Upper lobe of right lung (tissue), 1 donor: ENCODE results near the gene SEPTIN1. TPM values are rescaled to one million over a fixed set of nuclear protein-coding genes. Genes with fewer than 3 reads are reported as not detected.

Experiments used
- ATAC-seq: fragments of 200-7000 bp; cut with Tn5 transposase; one replicate; pipeline ENCODE4 v1.9.1; 2020; ENCODE audit warnings: mild to moderate bottlenecking, moderate library complexity
- DNase-seq: peaks from one replicate; pipeline ENCODE4 v3.0.0-alpha.2; 2020
- H3K27ac ChIP-seq: fragments of 200-600 bp; one replicate; pipeline ENCODE4 v1.8.0; 2022
- H3K27me3 ChIP-seq: fragments of 200-600 bp; one replicate; pipeline ENCODE4 v1.8.0; 2022; ENCODE audit warnings: mild to moderate bottlenecking
- H3K36me3 ChIP-seq: fragments of 200-600 bp; one replicate; pipeline ENCODE4 v1.8.0; 2022
- H3K4me1 ChIP-seq: fragments of 200-600 bp; one replicate; pipeline ENCODE4 v1.8.0; 2022
- H3K4me3 ChIP-seq: fragments of 200-600 bp; one replicate; pipeline ENCODE4 v1.8.0; 2022; ENCODE audit warnings: mild to moderate bottlenecking
- H3K9me3 ChIP-seq: fragments of 200-600 bp; one replicate; pipeline ENCODE4 v1.8.0; 2022
- CTCF ChIP-seq: fragments of 200-600 bp; IDR thresholded peaks from one replicate; pipeline ENCODE4 v1.8.0; 2022; ENCODE audit warnings: antibody characterized with exemption
- intact Hi-C: fragments of 100-400 bp; cut with DNase I; formaldehyde crosslinking; loops from one replicate; pipeline ENCODE4 v1.11.0; 2022
- total RNA-seq: library from RNA; stranded (reverse); fragmentation: NEBNext Ultra II Directional; extraction: Animal tissue kit (Norgen Biotek cat#: 25700); gene quantifications from one replicate; pipeline ENCODE4 v1.2.1, GENCODE V29; 2021
- donor health status: DM: no; HTN: yes; CAD: no; lungs with severe emphysema.

Gene SEPTIN1
- total RNA-seq, 1 donor from 2014 or later: 8.6 TPM

- no peaks in the 10 kb centered on the region for H3K9me3 ChIP-seq
- ATAC-seq: no peak
- no peaks in the 10 kb centered on the region for H3K27me3 ChIP-seq
- H3K36me3 ChIP-seq: peaks cover 31% of the 10 kb centered on the region
- no peak for TF ChIP-seq CTCF
- H3K4me1 ChIP-seq: peaks cover 29% of the 10 kb centered on the region
- no peak overlapping the region for H3K27ac ChIP-seq
- DNase-seq: no peak
- peak overlapping the region; percentile 67 for H3K4me3 ChIP-seq
- intact Hi-C loops: no loop called here
These were observed 14.9 kb downstream of the SEPTIN1 start for GRCh38 chr16:30367349-30368009.

GRCh38 chr16:30366511-30366910 lies 15.8 kb downstream of the SEPTIN1 start:
- Histone ChIP-seq H3K27ac (no peak overlapping the region), H3K4me1 (peaks cover 28% of the 10 kb centered on the region), H3K27me3 (no peaks in the 10 kb centered on the region), H3K9me3 (no peaks in the 10 kb centered on the region), H3K4me3 (no peak overlapping the region), H3K36me3 (peaks cover 37% of the 10 kb centered on the region)
- intact Hi-C loops: no loop called here
- ATAC-seq (no peak), DNase-seq (no peak)
- no peak for TF ChIP-seq CTCF

DNA sequence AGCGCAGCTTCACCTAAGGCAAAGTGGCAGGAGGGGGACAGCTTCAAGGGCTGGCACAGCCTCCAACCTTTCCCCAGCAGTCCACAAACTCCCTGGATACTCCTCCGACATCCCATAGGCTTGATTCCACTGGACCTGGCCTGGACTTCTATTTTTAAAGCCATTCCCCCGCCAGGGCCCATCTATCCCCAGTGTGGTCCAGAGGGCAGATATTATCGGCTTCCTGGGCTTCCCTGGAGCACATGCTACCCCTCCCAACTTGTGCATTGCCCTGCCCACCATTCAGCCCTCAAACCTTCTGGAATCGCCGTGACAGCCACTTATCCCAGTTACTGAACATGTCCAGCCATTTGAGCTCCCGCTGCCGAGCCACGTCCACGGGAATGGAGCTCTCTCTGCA lies 17.2 kb downstream of the SEPTIN1 start:
- Histone ChIP-seq H3K9me3 (no peaks in the 10 kb centered on the region), H3K27me3 (no peaks in the 10 kb centered on the region), H3K4me1 (peaks cover 23% of the 10 kb centered on the region), H3K27ac (no peak overlapping the region), H3K4me3 (no peak overlapping the region), H3K36me3 (peaks cover 47% of the 10 kb centered on the region)
- DNase-seq: no peak
- intact Hi-C loops: no loop called here
- ATAC-seq: no peak
- TF ChIP-seq CTCF: no peak

- peaks cover 10% of the 10 kb centered on the region for H3K4me1 ChIP-seq
- H3K27me3 ChIP-seq: no peaks in the 10 kb centered on the region
- peaks cover 78% of the 10 kb centered on the region for H3K36me3 ChIP-seq
- DNase-seq: no peak
- intact Hi-C loops: no loop called here
- ATAC-seq: no peak
- no peak overlapping the region for H3K4me3 ChIP-seq
- no peak overlapping the region for H3K27ac ChIP-seq
- no peaks in the 10 kb centered on the region for H3K9me3 ChIP-seq
- no peak for TF ChIP-seq CTCF
These were observed 21.2 kb downstream of the SEPTIN1 start for GRCh38 chr16:30361180-30361579.

DNA sequence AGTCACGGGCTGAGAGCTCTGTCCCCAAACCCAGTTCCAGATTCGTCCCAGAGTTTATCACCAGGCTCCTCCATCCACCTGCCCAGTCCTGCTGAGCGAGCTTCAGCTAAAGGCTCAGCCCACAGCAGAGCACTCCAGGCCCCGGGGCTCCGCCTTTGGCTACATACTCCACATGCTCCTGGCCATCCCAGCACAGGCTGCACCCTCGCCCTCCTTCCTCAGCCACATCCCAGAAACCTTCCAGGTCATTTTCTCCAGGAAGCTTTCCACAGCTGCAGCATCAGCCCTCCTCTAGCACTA lies 22.5 kb downstream of the SEPTIN1 start:
- H3K36me3 ChIP-seq: peaks cover 69% of the 10 kb centered on the region
- no peak for ATAC-seq

More for the DNA sequence above, 22.5 kb downstream of the SEPTIN1 start:
- peaks cover 10% of the 10 kb centered on the region for H3K4me1 ChIP-seq
- no peak for TF ChIP-seq CTCF
- no peak overlapping the region for H3K27ac ChIP-seq
- H3K27me3 ChIP-seq: no peaks in the 10 kb centered on the region
- no peak for DNase-seq
- no peaks in the 10 kb centered on the region for H3K9me3 ChIP-seq
- no peak overlapping the region for H3K4me3 ChIP-seq
- intact Hi-C loops: no loop called here
